K562 (cell line): ENCODE data around the gene RPS28. TPM values are rescaled to one million over a fixed set of nuclear protein-coding genes. Genes with fewer than 3 reads are reported as not detected.

Experiments used
- ATF1 ChIP-seq, 2 experiments: fragments of 450-650 bp in 1 of 2; IDR thresholded peaks; 2 replicates each; pipeline ENCODE4 v1.6.1; 2016; ENCODE audit warnings: missing compliant biosample characterization in 1 of 2, missing genetic modification characterization in 1 of 2
- BCLAF1 ChIP-seq, 2 experiments: fragments of 450-650 bp in 1 of 2; IDR thresholded peaks; 2 replicates each; pipeline ENCODE4 v1.6.1; 2011 to 2017; ENCODE audit warnings: low read depth in 2 of 2, antibody characterized with exemption in 1 of 2, borderline replicate concordance in 1 of 2, low read length in 1 of 2, mild to moderate bottlenecking in 1 of 2, mixed read lengths in 1 of 2; ENCODE audit not compliant: control insufficient read depth in 1 of 2
- CAMTA2 ChIP-seq: fragments of 250-450 bp; sonication (Bioruptor Pico); conservative IDR thresholded peaks from 2 replicates; pipeline ENCODE4 v1.5.1; 2022
- CBX3 ChIP-seq, 2 experiments: IDR thresholded peaks; 1 replicate in 1 of 2; 2 replicates in 1 of 2; pipeline ENCODE4 v1.6.1; 2012; ENCODE audit warnings: inconsistent platforms in 2 of 2, low read length in 2 of 2, borderline replicate concordance in 1 of 2, control low read depth in 1 of 2
- CGGBP1 ChIP-seq: fragments of 250-450 bp; sonication (Bioruptor Pico); IDR thresholded peaks from 2 replicates; pipeline ENCODE4 v1.9.0; 2021; ENCODE audit warnings: mild to moderate bottlenecking
- HDAC6 ChIP-seq: IDR thresholded peaks from 2 replicates; pipeline ENCODE4 v1.6.1; 2012; ENCODE audit warnings: low read depth, mild to moderate bottlenecking, control low read depth, inconsistent platforms, low read length, moderate library complexity
- HEY1 ChIP-seq: fragments of 250-450 bp; sonication (Bioruptor Pico); IDR thresholded peaks from 2 replicates; pipeline ENCODE4 v1.5.0; 2020; ENCODE audit warnings: mild to moderate bottlenecking, moderate library complexity, borderline replicate concordance
- HMBOX1 ChIP-seq: sonication (generic); IDR thresholded peaks from 2 replicates; pipeline ENCODE4 v1.6.1; 2016
- HOXB6 ChIP-seq: fragments of 250-450 bp; sonication (Bioruptor Pico); IDR thresholded peaks from 2 replicates; pipeline ENCODE4 v1.5.1; 2022; ENCODE audit warnings: mild to moderate bottlenecking, borderline replicate concordance
- MAX ChIP-seq: sonication (generic); formaldehyde crosslinking; IDR thresholded peaks from 2 replicates; pipeline ENCODE4 v1.9.0; 2022; ENCODE audit warnings: mild to moderate bottlenecking, missing genetic modification reagents
- MCM7 ChIP-seq, 2 experiments: fragments of 450-650 bp; IDR thresholded peaks; 2 replicates each; pipeline ENCODE4 v1.6.1; 2016 to 2018
- NCOR1 ChIP-seq: fragments of 450-650 bp; IDR thresholded peaks from 2 replicates; pipeline ENCODE4 v1.6.1; 2016; ENCODE audit warnings: mild to moderate bottlenecking, moderate library complexity
- NUFIP1 ChIP-seq: fragments of 450-650 bp; IDR thresholded peaks from 2 replicates; pipeline ENCODE4 v1.6.1; 2018; ENCODE audit not compliant: partially characterized antibody
- SMAD2 ChIP-seq: fragments of 150-350 bp; IDR thresholded peaks from 2 replicates; pipeline ENCODE4 v1.6.1; 2014; ENCODE audit warnings: low read depth, mild to moderate bottlenecking, low read length
- SMAD3 ChIP-seq: fragments of 450-650 bp; formaldehyde crosslinking; conservative IDR thresholded peaks from 2 replicates; pipeline ENCODE4 v1.4.0; 2020; ENCODE audit warnings: mild to moderate bottlenecking
- TAF7 ChIP-seq: fragments of 450-650 bp; IDR thresholded peaks from 2 replicates; pipeline ENCODE4 v1.6.1; 2016; ENCODE audit warnings: missing genetic modification characterization, missing compliant biosample characterization
- VEZF1 ChIP-seq: fragments of 200-800 bp; sonication (Bioruptor generic); IDR thresholded peaks from 2 replicates; pipeline ENCODE4 v1.6.1; 2017; ENCODE audit warnings: missing genetic modification characterization, missing compliant biosample characterization
- ZC3H11A ChIP-seq: IDR thresholded peaks from 2 replicates; pipeline ENCODE4 v1.6.1; 2012; ENCODE audit warnings: low read depth, low read length, improper control_type of control experiment
- ZNF699 ChIP-seq: fragments of 250-450 bp; sonication (Bioruptor Pico); IDR thresholded peaks from 2 replicates; pipeline ENCODE4 v1.8.0; 2021; ENCODE audit warnings: mild to moderate bottlenecking, moderate library complexity; ENCODE audit not compliant: insufficient replicate concordance
- ZNF785 ChIP-seq: fragments of 250-450 bp; sonication (Bioruptor Pico); IDR thresholded peaks from 2 replicates; pipeline ENCODE4 v1.4.0; 2020; ENCODE audit warnings: mild to moderate bottlenecking
- ZSCAN32 ChIP-seq: fragments of 450-650 bp; formaldehyde crosslinking; IDR thresholded peaks from 2 replicates; pipeline ENCODE4 v1.4.0; 2020; ENCODE audit warnings: mild to moderate bottlenecking, moderate library complexity
- polyA plus RNA-seq, 8 experiments: library from polyadenylated mRNA; depleted of rRNA in 4 of 8; stranded (reverse) in 5 of 8; unstranded in 3 of 8; fragments of >200 nt; fragmentation: Nextera tagmentation in 2 of 8; fragmentation: Illumina TruSeq in 1 of 8; extraction: Ambion mirVana in 2 of 8; extraction: Trizol in 1 of 8; gene quantifications; 2 replicates each; pipeline versions ENCODE4 v1.2.1 to v1.2.3, GENCODE V29; 2011 to 2014; ENCODE audit warnings: inconsistent platforms in 1 of 8, missing spikeins in 1 of 8
- total RNA-seq, 7 experiments: library from RNA; depleted of rRNA in 6 of 7; stranded (reverse); fragments of >200 nt in 6 of 7; fragmentation: Illumina TruSeq in 2 of 7; extraction: Trizol in 2 of 7; gene quantifications; 2 replicates each; pipeline versions ENCODE4 v1.2.1 to v1.2.3, GENCODE V29; 2011 to 2021; ENCODE audit warnings: low replicate concordance in 1 of 7

Gene RPS28
- total and polyA plus RNA-seq, 9 of the 15 experiments (the other 6 are each of a cell fraction or from before 2014, with no cell fraction given), result 165 to 2,827 (median 1,303) TPM

- no peak for TF ChIP-seq BCLAF1 (IDR thresholded peaks at IDR 0.05; ENCODE audit: borderline replicate concordance in 1 of 2, control insufficient read depth in 1 of 2, low read depth in 2 of 2, low read length in 1 of 2)
- TF ChIP-seq CBX3 (IDR thresholded peaks at IDR 0.05; ENCODE audit: borderline replicate concordance in 1 of 2, low read length in 2 of 2), result no peak
- peak; percentile 80 for TF ChIP-seq ATF1 (CRISPR knock-in tag; IDR thresholded peaks at IDR 0.05)
- peak; percentile 98 for TF ChIP-seq ATF1 (tag; IDR thresholded peaks at IDR 0.05)
- TF ChIP-seq CGGBP1 (CRISPR knock-in tag), result no peak
- no peak for TF ChIP-seq SMAD3 (CRISPR knock-in tag)
- TF ChIP-seq ZNF699 (CRISPR knock-in tag), result no peak
- no peak for TF ChIP-seq ZSCAN32 (CRISPR knock-in tag)
- TF ChIP-seq ZC3H11A, result no peak
- no peak for TF ChIP-seq CAMTA2 (CRISPR knock-in tag)
- TF ChIP-seq ZNF785 (CRISPR knock-in tag), result no peak
- no peak for TF ChIP-seq HOXB6 (CRISPR knock-in tag)
- peak; percentile 96 for TF ChIP-seq TAF7 (tag)
- peak; percentile 47; the same call in 1 of the 2 replicates for TF ChIP-seq NCOR1
- TF ChIP-seq HEY1 (CRISPR knock-in tag), result no peak
- TF ChIP-seq SMAD2, result no peak
- peak; percentile 93 for TF ChIP-seq MAX (CRISPR knock-in tag)
- peak; percentile 73; the same call in 1 of the 2 replicates for TF ChIP-seq VEZF1 (CRISPR knock-in tag)
- no peak for TF ChIP-seq MCM7 (IDR thresholded peaks at IDR 0.05)
- no peak for TF ChIP-seq HDAC6
- TF ChIP-seq NUFIP1, result no peak
- TF ChIP-seq HMBOX1, result peak; percentile 65; the same call in 1 of the 2 replicates
Measured at GRCh38 chr19:8321067-8321985, at the start of gene RPS28, which contains the start of gene NDUFA7 (continued).
